ENCODE measurements around the gene SERPIND1. TPM values are rescaled to one million over a fixed set of nuclear protein-coding genes. Genes with fewer than 3 reads are reported as not detected.
"Not testable (repeated sequence)": the region's sequence is repeated elsewhere in the genome, so short reads cannot be mapped to it uniquely, and the experiment has no call there.

SERPIND1 gene
- polyA plus RNA-seq, 4 donors = 0.04 to 0.16 TPM; not detected in 2

GRCh38 chr22:20816559-20816958 lies 42.6 kb downstream of the SERPIND1 start:
- no peak for FAIRE-seq
- H3K4me1 ChIP-seq (ENCODE audit: control insufficient read depth in 3 of 3, insufficient read depth in 2 of 3, low read depth in 1 of 3, low read length in 2 of 3) = peaks cover 0 to 2% (median 0%) of the 10 kb centered on the region in 3 donors
- peaks cover 3 to 57% (median 20%) of the 10 kb centered on the region in 3 donors for H3K36me3 ChIP-seq (ENCODE audit: control insufficient read depth in 3 of 3, insufficient read depth in 2 of 3, low read depth in 1 of 3, low read length in 3 of 3)
- 97 to 98% (median 97%) methylated on average over 6 of the region's 6 CpGs for WGBS, 3 donors
- no peak overlapping the region for H3K4me3 ChIP-seq (ENCODE audit: low read depth in 1 of 3, low read length in 3 of 3)
- no peaks in the 10 kb centered on the region for H3K27me3 ChIP-seq (ENCODE audit: control insufficient read depth in 3 of 3, insufficient read depth in 3 of 3, low read length in 3 of 3)
- no peak overlapping the region for H3K27ac ChIP-seq (ENCODE audit: low read depth in 1 of 3, low read length in 2 of 3)
- no peak for DNase-seq
- H3K9me3 ChIP-seq (ENCODE audit: control insufficient read depth in 2 of 2, insufficient read depth in 1 of 2, low read depth in 1 of 2, low read length in 1 of 2) = no peaks in the 10 kb centered on the region

GRCh38 chr22:20818471-20818870 lies 44.6 kb downstream of the SERPIND1 start:
- no peak overlapping the region for H3K4me3 ChIP-seq (ENCODE audit: low read depth in 1 of 3, low read length in 3 of 3)
- H3K27ac ChIP-seq (ENCODE audit: low read depth in 1 of 3, low read length in 2 of 3) = no peak overlapping the region
- WGBS, 3 donors = 89 to 96% (median 90%) methylated on average over 3 of the region's 3 CpGs
- no peaks in the 10 kb centered on the region for H3K27me3 ChIP-seq (ENCODE audit: control insufficient read depth in 3 of 3, insufficient read depth in 3 of 3, low read length in 3 of 3)
- FAIRE-seq = no peak
- H3K36me3 ChIP-seq (ENCODE audit: control insufficient read depth in 3 of 3, insufficient read depth in 2 of 3, low read depth in 1 of 3, low read length in 3 of 3) = peaks cover 3 to 54% (median 20%) of the 10 kb centered on the region in 3 donors
- H3K9me3 ChIP-seq (ENCODE audit: control insufficient read depth in 2 of 2, insufficient read depth in 1 of 2, low read depth in 1 of 2, low read length in 1 of 2) = no peaks in the 10 kb centered on the region
- DNase-seq = no peak
- peaks cover 0 to 2% (median 0%) of the 10 kb centered on the region in 3 donors for H3K4me1 ChIP-seq (ENCODE audit: control insufficient read depth in 3 of 3, insufficient read depth in 2 of 3, low read depth in 1 of 3, low read length in 2 of 3)

- DNase-seq = no peak
- FAIRE-seq = no peak
- Histone ChIP-seq H3K4me1 (ENCODE audit: control insufficient read depth in 3 of 3, insufficient read depth in 2 of 3, low read depth in 1 of 3, low read length in 2 of 3) (peaks cover 0 to 2% (median 0%) of the 10 kb centered on the region in 3 donors), H3K4me3 (ENCODE audit: low read depth in 1 of 3, low read length in 3 of 3) (no peak overlapping the region), H3K9me3 (ENCODE audit: control insufficient read depth in 2 of 2, insufficient read depth in 1 of 2, low read depth in 1 of 2, low read length in 1 of 2) (no peaks in the 10 kb centered on the region), H3K36me3 (ENCODE audit: control insufficient read depth in 3 of 3, insufficient read depth in 2 of 3, low read depth in 1 of 3, low read length in 3 of 3) (peaks cover 3 to 56% (median 26%) of the 10 kb centered on the region in 3 donors), H3K27ac (ENCODE audit: low read depth in 1 of 3, low read length in 2 of 3) (peak overlapping the region in 1 of 3 donors; percentile 48), H3K27me3 (ENCODE audit: control insufficient read depth in 3 of 3, insufficient read depth in 3 of 3, low read length in 3 of 3) (no peaks in the 10 kb centered on the region)
- WGBS, 3 donors = 97 to 99% (median 98%) methylated on average over 9 of the region's 9 CpGs
Observed at GRCh38 chr22:20819471-20819870, 45.6 kb downstream of the SERPIND1 start.

- H3K4me3 ChIP-seq (ENCODE audit: low read depth in 1 of 3, low read length in 3 of 3); H3K9me3 ChIP-seq (ENCODE audit: control insufficient read depth in 2 of 2, insufficient read depth in 1 of 2, low read depth in 1 of 2, low read length in 1 of 2); DNase-seq; H3K27me3 ChIP-seq (ENCODE audit: control insufficient read depth in 3 of 3, insufficient read depth in 3 of 3, low read length in 3 of 3); H3K4me1 ChIP-seq (ENCODE audit: control insufficient read depth in 3 of 3, insufficient read depth in 2 of 3, low read depth in 1 of 3, low read length in 2 of 3); H3K27ac ChIP-seq (ENCODE audit: low read depth in 1 of 3, low read length in 2 of 3); FAIRE-seq: not testable (repeated sequence)
- peaks cover 3 to 46% (median 25%) of the 10 kb centered on the region in 3 donors for H3K36me3 ChIP-seq (ENCODE audit: control insufficient read depth in 3 of 3, insufficient read depth in 2 of 3, low read depth in 1 of 3, low read length in 3 of 3)
- 97 to 98% (median 98%) methylated on average over 8 of the region's 8 CpGs for WGBS, 3 donors
Observed at GRCh38 chr22:20821717-20822239, 47.9 kb downstream of the SERPIND1 start.

DNA sequence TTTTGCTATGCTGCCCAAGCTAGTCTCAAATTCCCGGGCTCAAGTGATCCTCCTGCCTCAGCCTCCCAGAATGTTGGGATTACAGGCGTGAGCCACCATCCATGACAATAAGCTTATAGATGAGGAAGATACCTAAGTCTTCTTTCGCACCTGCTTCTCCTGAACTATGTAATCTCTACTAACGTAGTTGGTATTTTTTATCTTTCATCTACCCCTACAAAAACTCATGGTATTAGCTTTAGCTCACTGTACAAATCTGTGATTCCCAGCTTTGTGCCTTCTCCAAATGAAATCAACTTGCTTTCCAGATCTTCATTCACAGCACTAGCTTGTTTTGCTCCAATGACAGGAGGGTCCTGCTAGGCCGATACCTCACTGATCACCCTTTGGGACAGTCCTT lies 48.3 kb downstream of the SERPIND1 start:
- H3K36me3 ChIP-seq (ENCODE audit: control insufficient read depth in 3 of 3, insufficient read depth in 2 of 3, low read depth in 1 of 3, low read length in 3 of 3) = peaks cover 3 to 45% (median 24%) of the 10 kb centered on the region in 3 donors
- FAIRE-seq = no peak
- DNase-seq = no peak
- no peaks in the 10 kb centered on the region for H3K27me3 ChIP-seq (ENCODE audit: control insufficient read depth in 3 of 3, insufficient read depth in 3 of 3, low read length in 3 of 3)
- peaks cover 0 to 2% (median 0%) of the 10 kb centered on the region in 3 donors for H3K4me1 ChIP-seq (ENCODE audit: control insufficient read depth in 3 of 3, insufficient read depth in 2 of 3, low read depth in 1 of 3, low read length in 2 of 3)
- no peaks in the 10 kb centered on the region for H3K9me3 ChIP-seq (ENCODE audit: control insufficient read depth in 2 of 2, insufficient read depth in 1 of 2, low read depth in 1 of 2, low read length in 1 of 2)
- H3K4me3 ChIP-seq (ENCODE audit: low read depth in 1 of 3, low read length in 3 of 3) = no peak overlapping the region
- WGBS, 3 donors = 96 to 97% (median 96%) methylated on average over 5 of the region's 5 CpGs
- no peak overlapping the region for H3K27ac ChIP-seq (ENCODE audit: low read depth in 1 of 3, low read length in 2 of 3)

GRCh38 chr22:20823264-20823663 lies 49.4 kb downstream of the SERPIND1 start:
- peaks cover 0 to 2% (median 0%) of the 10 kb centered on the region in 3 donors for H3K4me1 ChIP-seq (ENCODE audit: control insufficient read depth in 3 of 3, insufficient read depth in 2 of 3, low read depth in 1 of 3, low read length in 2 of 3)
- H3K27ac ChIP-seq (ENCODE audit: low read depth in 1 of 3, low read length in 2 of 3) = no peak overlapping the region
- 95 to 100% (median 99%) methylated on average over 1 of the region's 1 CpG for WGBS, 3 donors
- no peaks in the 10 kb centered on the region for H3K9me3 ChIP-seq (ENCODE audit: control insufficient read depth in 2 of 2, insufficient read depth in 1 of 2, low read depth in 1 of 2, low read length in 1 of 2)
- FAIRE-seq (no peak), DNase-seq (no peak)
- H3K27me3 ChIP-seq (ENCODE audit: control insufficient read depth in 3 of 3, insufficient read depth in 3 of 3, low read length in 3 of 3) = no peaks in the 10 kb centered on the region
- H3K4me3 ChIP-seq (ENCODE audit: low read depth in 1 of 3, low read length in 3 of 3) = no peak overlapping the region
- peaks cover 3 to 37% (median 23%) of the 10 kb centered on the region in 3 donors for H3K36me3 ChIP-seq (ENCODE audit: control insufficient read depth in 3 of 3, insufficient read depth in 2 of 3, low read depth in 1 of 3, low read length in 3 of 3)

GRCh38 chr22:20825216-20825615 lies 51.3 kb downstream of the SERPIND1 start:
- not testable (repeated sequence) for H3K9me3 ChIP-seq (ENCODE audit: control insufficient read depth in 2 of 2, insufficient read depth in 1 of 2, low read depth in 1 of 2, low read length in 1 of 2); H3K27me3 ChIP-seq (ENCODE audit: control insufficient read depth in 3 of 3, insufficient read depth in 3 of 3, low read length in 3 of 3); H3K4me3 ChIP-seq (ENCODE audit: low read depth in 1 of 3, low read length in 3 of 3); DNase-seq; H3K4me1 ChIP-seq (ENCODE audit: control insufficient read depth in 3 of 3, insufficient read depth in 2 of 3, low read depth in 1 of 3, low read length in 2 of 3); H3K27ac ChIP-seq (ENCODE audit: low read depth in 1 of 3, low read length in 2 of 3); FAIRE-seq
- WGBS, 3 donors = 93 to 98% (median 94%) methylated on average over 4 of the region's 4 CpGs
- peaks cover 0 to 33% (median 16%) of the 10 kb centered on the region in 3 donors for H3K36me3 ChIP-seq (ENCODE audit: control insufficient read depth in 3 of 3, insufficient read depth in 2 of 3, low read depth in 1 of 3, low read length in 3 of 3)

DNA sequence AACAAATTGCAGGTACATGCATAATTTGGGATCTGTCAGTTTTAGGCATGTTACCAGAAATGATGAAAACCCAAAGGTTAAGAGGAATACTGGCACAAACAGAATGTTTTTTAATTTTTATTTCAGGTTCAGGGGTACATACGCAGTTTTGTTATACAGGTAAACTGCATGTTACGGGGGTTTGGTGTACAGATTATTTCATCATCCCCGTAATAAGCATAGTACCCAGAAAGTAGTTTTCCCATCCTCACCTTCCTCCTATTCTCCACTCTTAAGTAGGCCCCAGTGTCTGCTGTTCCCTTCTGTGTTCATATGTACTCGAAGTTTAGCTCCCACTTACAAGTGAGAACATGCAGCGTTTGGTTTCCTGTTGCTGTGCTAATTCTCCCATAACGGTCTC lies 51.7 kb downstream of the SERPIND1 start:
- Histone ChIP-seq H3K27ac (ENCODE audit: low read depth in 1 of 3, low read length in 2 of 3) (no peak overlapping the region), H3K4me3 (ENCODE audit: low read depth in 1 of 3, low read length in 3 of 3) (no peak overlapping the region), H3K27me3 (ENCODE audit: control insufficient read depth in 3 of 3, insufficient read depth in 3 of 3, low read length in 3 of 3) (no peaks in the 10 kb centered on the region), H3K4me1 (ENCODE audit: control insufficient read depth in 3 of 3, insufficient read depth in 2 of 3, low read depth in 1 of 3, low read length in 2 of 3) (no peaks in the 10 kb centered on the region), H3K9me3 (ENCODE audit: control insufficient read depth in 2 of 2, insufficient read depth in 1 of 2, low read depth in 1 of 2, low read length in 1 of 2) (no peaks in the 10 kb centered on the region), H3K36me3 (ENCODE audit: control insufficient read depth in 3 of 3, insufficient read depth in 2 of 3, low read depth in 1 of 3, low read length in 3 of 3) (peaks cover 0 to 32% (median 14%) of the 10 kb centered on the region in 3 donors)
- FAIRE-seq (no peak), DNase-seq (no peak)
- WGBS, 3 donors = 93 to 97% (median 96%) methylated on average over 6 of the region's 6 CpGs
